ENCODE results near the gene UGT1A5.

GRCh38 chr2:233789554-233789953 is 76.8 kb downstream of the UGT1A5 start:
- TF ChIP-seq CEBPB (IDR thresholded peaks at IDR 0.05) = no peak
- no peak for TF ChIP-seq EP300 (IDR thresholded peaks at IDR 0.05; ENCODE audit: borderline replicate concordance)
- TF ChIP-seq CREB1 (IDR thresholded peaks at IDR 0.05; ENCODE audit: low read depth) = no peak
- no peak for TF ChIP-seq REST (IDR thresholded peaks at IDR 0.05; ENCODE audit: low read depth)

All from Ishikawa (cell line).